ENCODE data around the gene SPAG6. TPM values are rescaled to one million over a fixed set of nuclear protein-coding genes. Genes with fewer than 3 reads are reported as not detected.

SPAG6 gene
- total RNA-seq, 6 donors from 2014 or later, result 0.74 to 44.1 (median 8.7) TPM

DNA sequence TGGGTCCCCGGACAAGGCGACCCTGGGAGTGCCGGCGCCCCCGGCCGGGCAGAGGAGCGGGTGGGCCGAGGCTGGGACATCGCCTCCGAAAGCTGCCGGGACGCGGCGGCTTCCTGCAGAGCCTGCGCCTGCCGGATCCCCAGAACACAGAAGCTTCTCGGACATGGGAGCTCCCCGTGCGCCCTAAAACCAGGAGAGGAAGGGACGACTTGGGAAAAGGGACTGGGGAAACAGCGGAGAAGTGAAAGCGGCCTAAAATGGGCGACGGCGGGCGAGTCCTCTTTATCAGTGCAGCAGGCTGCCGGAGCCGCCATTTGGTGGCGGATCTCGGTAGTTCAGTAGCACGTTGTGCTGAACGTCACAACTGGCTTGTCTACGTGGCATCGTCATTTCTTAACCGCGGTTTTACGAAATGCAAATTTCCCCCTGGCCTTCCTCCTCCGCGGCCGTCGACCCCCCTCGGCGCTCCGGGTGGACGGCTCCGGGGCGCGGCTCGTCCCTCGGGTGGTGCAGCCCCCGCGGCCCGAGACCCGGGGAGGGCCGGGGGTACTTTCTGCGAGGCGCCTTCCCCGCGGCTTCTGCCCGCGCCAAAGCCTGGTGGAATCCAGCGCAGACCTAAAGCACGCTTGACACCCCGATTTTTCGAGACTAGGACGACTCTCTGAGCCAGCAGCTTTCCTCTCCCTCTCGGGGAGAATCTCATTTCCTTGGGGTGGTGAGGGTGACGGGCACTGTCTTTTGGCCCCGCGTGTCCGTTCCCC lies 9.9 kb upstream of the SPAG6 start:
- Histone ChIP-seq H3K4me3 (peak overlapping the region; percentile 18 to 56 (median 44)), H3K27ac (no peak overlapping the region), H3K27me3 (peaks cover 2 to 53% (median 40%) of the 10 kb centered on the region in 4 donors), H3K4me1 (peaks cover 33 to 46% (median 38%) of the 10 kb centered on the region in 4 donors), H3K36me3 (peaks cover 0 to under 1% (median 0%) of the 10 kb centered on the region in 4 donors), H3K9me3 (peaks cover 0 to 6% (median 0%) of the 10 kb centered on the region in 4 donors)
- peak; percentile 40 to 87 for DNase-seq
- TF ChIP-seq POLR2A (IDR thresholded peaks at IDR 0.05), result peak in 1 of 4 donors; percentile 19
- no peak for TF ChIP-seq EP300 (IDR thresholded peaks at IDR 0.05)
- peak; percentile 18 to 49 for TF ChIP-seq POLR2AphosphoS5 (IDR thresholded peaks at IDR 0.05)
- TF ChIP-seq, protein P1, sequence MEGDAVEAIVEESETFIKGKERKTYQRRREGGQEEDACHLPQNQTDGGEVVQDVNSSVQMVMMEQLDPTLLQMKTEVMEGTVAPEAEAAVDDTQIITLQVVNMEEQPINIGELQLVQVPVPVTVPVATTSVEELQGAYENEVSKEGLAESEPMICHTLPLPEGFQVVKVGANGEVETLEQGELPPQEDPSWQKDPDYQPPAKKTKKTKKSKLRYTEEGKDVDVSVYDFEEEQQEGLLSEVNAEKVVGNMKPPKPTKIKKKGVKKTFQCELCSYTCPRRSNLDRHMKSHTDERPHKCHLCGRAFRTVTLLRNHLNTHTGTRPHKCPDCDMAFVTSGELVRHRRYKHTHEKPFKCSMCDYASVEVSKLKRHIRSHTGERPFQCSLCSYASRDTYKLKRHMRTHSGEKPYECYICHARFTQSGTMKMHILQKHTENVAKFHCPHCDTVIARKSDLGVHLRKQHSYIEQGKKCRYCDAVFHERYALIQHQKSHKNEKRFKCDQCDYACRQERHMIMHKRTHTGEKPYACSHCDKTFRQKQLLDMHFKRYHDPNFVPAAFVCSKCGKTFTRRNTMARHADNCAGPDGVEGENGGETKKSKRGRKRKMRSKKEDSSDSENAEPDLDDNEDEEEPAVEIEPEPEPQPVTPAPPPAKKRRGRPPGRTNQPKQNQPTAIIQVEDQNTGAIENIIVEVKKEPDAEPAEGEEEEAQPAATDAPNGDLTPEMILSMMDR (IDR thresholded peaks at IDR 0.05), result peak in 4 of 6 experiments; percentile 28 to 73 (median 48)
- 3 to 5% methylated on average over 21 to 61 of the region's 71 CpGs for WGBS, 2 donors
- ATAC-seq (ENCODE audit: low FRiP score in 2 of 2), result peak; percentile 61 to 85

DNA sequence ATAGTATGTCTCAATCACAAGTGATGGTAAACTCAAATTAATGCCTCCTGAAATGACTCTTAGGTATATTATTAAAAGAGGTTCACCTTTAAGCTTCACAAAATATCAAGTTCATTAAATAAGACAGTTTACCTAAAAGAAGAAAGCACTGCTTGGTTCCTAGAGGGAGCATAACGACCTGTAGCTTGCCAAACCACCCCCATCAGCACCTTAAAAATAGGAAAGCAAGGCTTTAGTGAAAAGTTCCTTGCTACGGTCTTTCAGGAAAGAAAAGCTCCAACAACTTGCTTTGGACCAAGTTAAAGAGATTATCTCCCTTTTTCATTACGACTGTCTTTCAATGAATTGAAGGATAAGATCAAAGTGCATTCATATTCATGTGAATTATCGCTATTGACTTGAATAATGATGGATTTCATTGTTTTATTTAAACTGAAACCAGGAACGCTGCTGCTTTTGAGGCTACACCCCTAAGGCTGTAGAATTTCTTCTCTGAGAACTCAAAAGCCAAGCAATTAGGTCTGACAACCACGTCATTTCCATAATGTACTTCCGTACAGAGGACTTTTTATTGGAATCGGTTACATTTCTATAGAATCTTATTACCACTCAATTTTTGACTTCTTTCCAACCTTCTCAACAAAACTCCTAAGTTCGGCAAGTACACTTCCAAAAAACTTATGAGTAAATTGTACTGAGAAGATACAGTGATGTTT lies 7.0 kb upstream of the SPAG6 start:
- H3K4me1 ChIP-seq, result peaks cover 35 to 47% (median 44%) of the 10 kb centered on the region in 4 donors
- no peaks in the 10 kb centered on the region for H3K36me3 ChIP-seq
- WGBS, 2 donors, result 18 to 27% methylated on average over 9 of the region's 9 CpGs
- H3K4me3 ChIP-seq, result no peak overlapping the region
- peaks cover 2 to 74% (median 48%) of the 10 kb centered on the region in 4 donors for H3K27me3 ChIP-seq
- H3K27ac ChIP-seq, result no peak overlapping the region
- ATAC-seq (ENCODE audit: low FRiP score in 2 of 2), result no peak
- DNase-seq, result no peak
- TF ChIP-seq POLR2A (IDR thresholded peaks at IDR 0.05), result no peak
- peaks cover 0 to 6% (median 0%) of the 10 kb centered on the region in 4 donors for H3K9me3 ChIP-seq

DNA sequence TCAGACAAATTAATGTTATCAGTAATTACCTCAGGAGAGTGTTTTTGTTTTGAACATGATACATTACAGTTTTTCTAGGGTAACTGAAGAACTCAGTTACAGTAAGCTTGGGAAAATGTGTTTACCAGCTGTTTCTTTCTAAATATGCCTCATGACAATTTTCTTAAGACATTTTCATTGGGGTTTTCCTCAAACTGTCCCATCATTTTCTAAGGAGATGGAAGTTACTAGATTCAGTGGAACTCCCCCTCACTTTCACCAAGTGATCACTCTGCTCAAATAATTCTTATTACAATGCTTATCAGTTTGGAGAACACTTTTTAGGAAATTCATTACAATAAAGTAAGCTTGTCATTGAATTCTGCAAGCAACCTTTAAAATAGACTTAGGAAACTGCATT lies 6.4 kb upstream of the SPAG6 start:
- Histone ChIP-seq H3K36me3 (no peaks in the 10 kb centered on the region), H3K9me3 (peaks cover 0 to 5% (median 0%) of the 10 kb centered on the region in 4 donors), H3K4me1 (peaks cover 35 to 45% (median 39%) of the 10 kb centered on the region in 4 donors), H3K27ac (no peak overlapping the region), H3K4me3 (no peak overlapping the region), H3K27me3 (peaks cover 2 to 78% (median 48%) of the 10 kb centered on the region in 4 donors)
- DNase-seq, result no peak
- TF ChIP-seq, protein P1 (IDR thresholded peaks at IDR 0.05), result no peak
- TF ChIP-seq EP300 (IDR thresholded peaks at IDR 0.05), result no peak
- TF ChIP-seq POLR2A (IDR thresholded peaks at IDR 0.05), result no peak
- TF ChIP-seq POLR2AphosphoS5 (IDR thresholded peaks at IDR 0.05), result no peak
- no peak for ATAC-seq (ENCODE audit: low FRiP score in 2 of 2)

DNA sequence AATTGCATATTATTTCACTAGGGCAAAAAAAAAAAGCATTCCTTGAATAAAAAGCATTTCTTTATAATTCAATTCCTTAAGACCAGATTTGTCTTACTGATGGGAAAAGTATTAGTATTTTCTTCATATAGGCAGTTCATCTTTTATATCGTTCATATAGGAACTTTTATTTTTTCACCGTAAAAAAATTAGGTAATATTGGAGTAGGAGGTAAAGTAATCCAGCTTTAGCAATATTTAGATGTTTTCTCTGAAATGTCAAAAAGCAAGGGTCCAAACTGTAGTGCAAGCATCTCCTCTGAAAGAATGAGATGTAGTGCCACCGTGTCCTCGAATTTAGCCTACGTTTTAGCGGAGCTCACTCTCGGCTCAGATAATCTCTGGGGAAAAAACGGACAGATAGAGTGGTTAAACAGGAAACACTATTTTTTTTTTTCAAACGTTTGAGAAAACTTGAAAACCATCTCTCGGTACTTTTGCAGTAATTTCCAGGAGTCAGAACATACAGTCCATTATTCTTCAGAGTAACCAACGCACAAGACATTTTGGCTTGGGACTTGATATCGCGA lies 5.5 kb upstream of the SPAG6 start:
- H3K4me3 ChIP-seq, result peak overlapping the region in 3 of 4 donors; percentile 57 to 73 (median 67)
- peak overlapping the region; percentile 91 to 99 (median 96) for H3K27ac ChIP-seq
- peaks cover 30 to 36% (median 31%) of the 10 kb centered on the region in 4 donors for H3K4me1 ChIP-seq
- WGBS, 2 donors, result 1 to 2% methylated on average over 13 of the region's 13 CpGs
- H3K9me3 ChIP-seq, result no peaks in the 10 kb centered on the region
- TF ChIP-seq POLR2AphosphoS5 (IDR thresholded peaks at IDR 0.05) (no peak), POLR2A (IDR thresholded peaks at IDR 0.05) (no peak), EP300 (IDR thresholded peaks at IDR 0.05) (no peak)
- TF ChIP-seq, protein P1 (IDR thresholded peaks at IDR 0.05), result no peak
- no peak for ATAC-seq (ENCODE audit: low FRiP score in 2 of 2)
- peaks cover 2 to 77% (median 46%) of the 10 kb centered on the region in 4 donors for H3K27me3 ChIP-seq
- DNase-seq, result no peak
- no peaks in the 10 kb centered on the region for H3K36me3 ChIP-seq

Data from upper lobe of left lung (tissue), 6 donors.